K562 (cell line): ENCODE measurements around the gene OR2V2. TPM values are rescaled to one million over a fixed set of nuclear protein-coding genes. Genes with fewer than 3 reads are reported as not detected.

Experiments used
- BCL6 ChIP-seq: fragments of 250-450 bp; sonication (Bioruptor Pico); IDR thresholded peaks from 2 replicates; pipeline ENCODE4 v1.4.0; 2020
- BHLHE40 ChIP-seq: IDR thresholded peaks from 2 replicates; pipeline ENCODE4 v1.6.1; 2011; ENCODE audit warnings: low read length, improper control_type of control experiment
- CREB3 ChIP-seq: fragments of 450-650 bp; conservative IDR thresholded peaks from 2 replicates; pipeline ENCODE4 v1.6.1; 2016; ENCODE audit warnings: missing genetic modification characterization, low read depth, mild to moderate bottlenecking, missing compliant biosample characterization, moderate library complexity
- E2F1 ChIP-seq: sonication (generic); formaldehyde crosslinking; IDR thresholded peaks from 2 replicates; pipeline ENCODE4 v1.8.1; 2023; ENCODE audit warnings: mild to moderate bottlenecking, missing genetic modification reagents, moderate library complexity
- GTF2E2 ChIP-seq: fragments of 200-800 bp; sonication (Bioruptor generic); IDR thresholded peaks from 2 replicates; pipeline ENCODE4 v1.6.1; 2016; ENCODE audit warnings: missing genetic modification characterization, missing compliant biosample characterization
- GTF2F1 ChIP-seq: IDR thresholded peaks from 2 replicates; pipeline ENCODE4 v1.6.1; 2011; ENCODE audit warnings: low read depth, low read length, improper control_type of control experiment
- MIER1 ChIP-seq: fragments of 450-650 bp; IDR thresholded peaks from 2 replicates; pipeline ENCODE4 v1.6.1; 2016; ENCODE audit warnings: antibody characterized with exemption, mild to moderate bottlenecking, low read depth
- NBN ChIP-seq: fragments of 450-650 bp; IDR thresholded peaks from 2 replicates; pipeline ENCODE4 v1.6.1; 2016; ENCODE audit warnings: low read depth, mild to moderate bottlenecking
- NFE2L1 ChIP-seq: fragments of 450-650 bp; IDR thresholded peaks from 2 replicates; pipeline ENCODE4 v1.6.1; 2016; ENCODE audit warnings: missing genetic modification characterization, low read depth, mild to moderate bottlenecking, missing compliant biosample characterization, moderate library complexity, borderline replicate concordance
- NR0B1 ChIP-seq: fragments of 450-650 bp; IDR thresholded peaks from one replicate; pipeline ENCODE4 v1.6.1; 2018; ENCODE audit warnings: mild to moderate bottlenecking, moderate library complexity; ENCODE audit not compliant: partially characterized antibody
- RHOXF2B ChIP-seq: fragments of 250-450 bp; sonication (Bioruptor Pico); conservative IDR thresholded peaks from 2 replicates; pipeline ENCODE4 v1.5.1; 2021
- SNRNP70 ChIP-seq: fragments of 200-400 bp; formaldehyde crosslinking; optimal IDR thresholded peaks from 2 replicates; pipeline ENCODE3; 2017; ENCODE audit warnings: low read depth, low read length
- TCF7L2 ChIP-seq: fragments of 150-350 bp; IDR thresholded peaks from 2 replicates; pipeline ENCODE4 v1.6.1; 2016; ENCODE audit warnings: low read depth, mild to moderate bottlenecking, low read length, moderate library complexity
- ZNF707 ChIP-seq: fragments of 250-450 bp; sonication (Bioruptor Pico); conservative IDR thresholded peaks from 2 replicates; pipeline ENCODE4 v1.8.0; 2022; ENCODE audit warnings: inconsistent platforms, mild to moderate bottlenecking, moderate library complexity
- polyA plus RNA-seq, 8 experiments: library from polyadenylated mRNA; depleted of rRNA in 4 of 8; stranded (reverse) in 5 of 8; unstranded in 3 of 8; fragments of >200 nt; fragmentation: Nextera tagmentation in 2 of 8; fragmentation: Illumina TruSeq in 1 of 8; extraction: Ambion mirVana in 2 of 8; extraction: Trizol in 1 of 8; gene quantifications; 2 replicates each; pipeline versions ENCODE4 v1.2.1 to v1.2.3, GENCODE V29; 2011 to 2014; ENCODE audit warnings: inconsistent platforms in 1 of 8, missing spikeins in 1 of 8
- total RNA-seq, 7 experiments: library from RNA; depleted of rRNA in 6 of 7; stranded (reverse); fragments of >200 nt in 6 of 7; fragmentation: Illumina TruSeq in 2 of 7; extraction: Trizol in 2 of 7; gene quantifications; 2 replicates each; pipeline versions ENCODE4 v1.2.1 to v1.2.3, GENCODE V29; 2011 to 2021; ENCODE audit warnings: low replicate concordance in 1 of 7
- TF ChIP-seq, protein P1 (sequence below): fragments of 450-650 bp; formaldehyde crosslinking; IDR thresholded peaks from 2 replicates; pipeline ENCODE4 v1.4.0; 2020; ENCODE audit warnings: mild to moderate bottlenecking, moderate library complexity

The OR2V2 gene
- total and polyA plus RNA-seq, 9 of the 15 experiments (the other 6 are each of a cell fraction or from before 2014, with no cell fraction given), result 0.01 TPM; not detected in 8

- TF ChIP-seq, protein P1, sequence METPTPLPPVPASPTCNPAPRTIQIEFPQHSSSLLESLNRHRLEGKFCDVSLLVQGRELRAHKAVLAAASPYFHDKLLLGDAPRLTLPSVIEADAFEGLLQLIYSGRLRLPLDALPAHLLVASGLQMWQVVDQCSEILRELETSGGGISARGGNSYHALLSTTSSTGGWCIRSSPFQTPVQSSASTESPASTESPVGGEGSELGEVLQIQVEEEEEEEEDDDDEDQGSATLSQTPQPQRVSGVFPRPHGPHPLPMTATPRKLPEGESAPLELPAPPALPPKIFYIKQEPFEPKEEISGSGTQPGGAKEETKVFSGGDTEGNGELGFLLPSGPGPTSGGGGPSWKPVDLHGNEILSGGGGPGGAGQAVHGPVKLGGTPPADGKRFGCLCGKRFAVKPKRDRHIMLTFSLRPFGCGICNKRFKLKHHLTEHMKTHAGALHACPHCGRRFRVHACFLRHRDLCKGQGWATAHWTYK (CRISPR knock-in tag), result 0 out of 2 replicates have a peak, but pooled peaks have one; percentile 25
- TF ChIP-seq BHLHE40, result peak; percentile 33; the same call in 1 of the 2 replicates
- peak; percentile 24; the same call in 1 of the 2 replicates for TF ChIP-seq MIER1
- TF ChIP-seq NR0B1, result no peak
- TF ChIP-seq E2F1, result no peak
- no peak for TF ChIP-seq ZNF707 (CRISPR knock-in tag)
- no peak for TF ChIP-seq GTF2E2 (tag)
- no peak for TF ChIP-seq TCF7L2
- no peak for TF ChIP-seq RHOXF2B (CRISPR knock-in tag)
- peak; percentile 77; the same call in 1 of the 2 replicates for TF ChIP-seq NBN
- TF ChIP-seq BCL6, result no peak
- TF ChIP-seq SNRNP70, result no peak
- TF ChIP-seq GTF2F1, result no peak
- no peak for TF ChIP-seq NFE2L1 (tag)
- TF ChIP-seq CREB3 (tag), result no peak; the same call in 1 of the 2 replicates
Observed at GRCh38 chr5:181163487-181164075, 16.2 kb downstream of the OR2V2 start (continued).
